Endometrium (tissue), 2 donors: ENCODE data around the gene GPAT2.
"Not testable (repeated sequence)": the region's sequence is repeated elsewhere in the genome, so short reads cannot be mapped to it uniquely, and the experiment has no call there.

Experiments used
- FAIRE-seq: peaks from 2 replicates; lab custom pipeline; 2012; peaks lifted over from hg19 to GRCh38; lab: Jason Lieb, UNC
- donor health status: control.
- donor health status: control.

The GPAT2 gene

GRCh38 chr2:96022701-96023447 lies 11.8 kb downstream of the GPAT2 start:
- not testable (repeated sequence) for FAIRE-seq

- not testable (repeated sequence) for FAIRE-seq
Observed at GRCh38 chr2:96022126-96022525, 12.6 kb downstream of the GPAT2 start.

- not testable (repeated sequence) for FAIRE-seq
Observed at GRCh38 chr2:96021142-96021541, 13.6 kb downstream of the GPAT2 start.

GRCh38 chr2:96019909-96020590 lies 14.7 kb downstream of the GPAT2 start:
- not testable (repeated sequence) for FAIRE-seq

- FAIRE-seq, result not testable (repeated sequence)
Observed at GRCh38 chr2:96016321-96016720, 18.4 kb downstream of the GPAT2 start.

GRCh38 chr2:96012792-96013264 lies 21.9 kb downstream of the GPAT2 start:
- not testable (repeated sequence) for FAIRE-seq

- not testable (repeated sequence) for FAIRE-seq
Observed at GRCh38 chr2:96012086-96012791, 22.5 kb downstream of the GPAT2 start.

- not testable (repeated sequence) for FAIRE-seq
Observed at GRCh38 chr2:96011129-96011455, 23.6 kb downstream of the GPAT2 start.

- not testable (repeated sequence) for FAIRE-seq
Observed at GRCh38 chr2:96010320-96011128, 24.2 kb downstream of the GPAT2 start.

GRCh38 chr2:96009833-96010232 lies 24.9 kb downstream of the GPAT2 start:
- FAIRE-seq, result not testable (repeated sequence)

GRCh38 chr2:96008051-96008450 lies 26.7 kb downstream of the GPAT2 start:
- FAIRE-seq, result not testable (repeated sequence)

- FAIRE-seq, result not testable (repeated sequence)
Observed at GRCh38 chr2:96006248-96006647, 28.5 kb downstream of the GPAT2 start.

GRCh38 chr2:95992520-95993272 lies 42.0 kb downstream of the GPAT2 start:
- peak; percentile 93 for FAIRE-seq

- FAIRE-seq, result not testable (repeated sequence)
Observed at GRCh38 chr2:95992102-95992501, 42.6 kb downstream of the GPAT2 start.

GRCh38 chr2:95991351-95992094 lies 43.2 kb downstream of the GPAT2 start, which contains the start of gene ANKRD36C:
TSS of gene ANKRD36C (minus strand) at chr2:95991824. CDS start at chr2:95991708, 116 bp downstream.
- not testable (repeated sequence) for FAIRE-seq

- FAIRE-seq, result not testable (repeated sequence)
Observed at GRCh38 chr2:95990884-95991283, 43.8 kb downstream of the GPAT2 start.
